ENCODE results near the gene NEK7. TPM values are rescaled to one million over a fixed set of nuclear protein-coding genes. Genes with fewer than 3 reads are reported as not detected.
A peak's percentile ranks its signal among the peaks of the same experiment; 100 is the strongest.

The NEK7 gene
- total RNA-seq, 2 experiments from 2014 or later: 73.5 to 79.6 TPM

DNA sequence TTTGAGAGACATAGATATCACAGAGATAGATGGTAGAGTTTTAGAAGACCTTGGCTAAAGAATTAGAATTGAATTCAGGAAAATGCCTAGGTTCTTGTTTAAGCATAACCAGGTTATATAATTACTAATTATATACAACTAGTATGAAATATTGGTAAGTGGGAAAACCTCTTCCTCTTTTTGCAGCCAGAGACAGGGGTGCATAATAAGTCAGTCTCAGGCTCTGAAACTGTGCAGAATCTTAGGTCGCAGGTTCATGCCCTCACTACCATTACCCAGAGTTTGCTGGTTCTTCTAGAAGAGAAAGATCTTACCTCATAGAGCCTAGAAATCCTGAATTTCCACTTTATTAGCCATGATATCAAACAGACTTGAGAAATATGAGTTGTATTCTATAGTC, 183.3 kb downstream of the NEK7 start:
- no peaks in the 10 kb centered on the region for H3K36me3 Mint-ChIP-seq (ENCODE audit: low read depth)
- H3K9me3 Mint-ChIP-seq: peaks cover 9% of the 10 kb centered on the region
- no peak for DNase-seq
- no peak overlapping the region for H3K4me3 Mint-ChIP-seq
- CTCF ChIA-PET: no interaction called here
- no peaks in the 10 kb centered on the region for H3K27me3 Mint-ChIP-seq
- no peak overlapping the region for H3K27ac Mint-ChIP-seq
- POLR2A ChIA-PET: no interaction called here
- H3K4me1 Mint-ChIP-seq: no peaks in the 10 kb centered on the region

DNA sequence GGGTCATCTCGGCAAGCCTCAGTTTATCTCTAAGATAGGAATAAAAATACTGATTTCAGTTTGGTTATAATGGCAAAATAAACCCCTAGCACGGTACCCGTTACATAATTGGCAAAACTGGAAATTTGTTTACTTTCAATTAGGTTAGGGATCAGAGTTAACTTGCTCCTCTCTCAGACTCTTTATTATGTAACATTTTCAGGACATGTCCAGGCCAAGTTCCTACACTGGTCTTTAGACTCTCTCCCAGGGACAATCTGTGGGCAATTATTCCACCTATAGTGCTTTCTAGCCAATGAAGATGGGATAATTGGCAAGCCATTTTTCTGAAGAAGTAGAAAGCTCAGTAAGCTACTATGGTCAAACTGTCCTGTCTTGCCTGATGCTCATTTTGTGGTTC, 189.4 kb downstream of the NEK7 start:
- H3K27me3 Mint-ChIP-seq: no peaks in the 10 kb centered on the region
- DNase-seq: no peak
- H3K36me3 Mint-ChIP-seq (ENCODE audit: low read depth): no peaks in the 10 kb centered on the region
- no peak overlapping the region for H3K27ac Mint-ChIP-seq
- no peaks in the 10 kb centered on the region for H3K9me3 Mint-ChIP-seq
- H3K4me3 Mint-ChIP-seq: no peak overlapping the region
- no peaks in the 10 kb centered on the region for H3K4me1 Mint-ChIP-seq
- CTCF ChIA-PET: interaction anchor here (1.6 kb wide), 2 partner anchors 12 to 190 kb away, joined by 3 read pairs; partner anchors contain the start of gene NEK7
- POLR2A ChIA-PET: no interaction called here

DNA sequence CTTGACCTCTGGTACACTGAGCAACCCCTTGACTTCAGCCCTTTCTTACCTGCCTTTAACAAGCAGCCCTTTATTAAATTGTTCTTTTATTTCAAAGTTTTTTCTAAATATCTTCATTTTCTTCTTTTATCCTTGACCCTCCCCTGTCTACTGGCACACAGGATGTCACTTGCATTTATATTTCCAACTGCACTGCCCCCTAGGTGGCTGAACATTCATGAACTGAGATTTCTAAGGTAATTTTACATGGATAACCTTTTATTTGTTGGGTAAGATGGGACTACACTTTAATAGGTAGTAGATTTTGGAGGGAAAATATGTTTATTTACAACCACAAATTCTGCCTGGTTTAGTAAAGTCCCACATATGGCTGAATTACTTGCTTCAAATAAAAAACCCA, 193.7 kb downstream of the NEK7 start:
- Mint-ChIP-seq H3K27me3 (no peaks in the 10 kb centered on the region), H3K4me1 (peaks cover 15% of the 10 kb centered on the region), H3K9me3 (no peaks in the 10 kb centered on the region), H3K27ac (no peak overlapping the region), H3K4me3 (no peak overlapping the region), H3K36me3 (ENCODE audit: low read depth) (no peaks in the 10 kb centered on the region)
- POLR2A ChIA-PET: no interaction called here
- CTCF ChIA-PET: no interaction called here
- DNase-seq: no peak

DNA sequence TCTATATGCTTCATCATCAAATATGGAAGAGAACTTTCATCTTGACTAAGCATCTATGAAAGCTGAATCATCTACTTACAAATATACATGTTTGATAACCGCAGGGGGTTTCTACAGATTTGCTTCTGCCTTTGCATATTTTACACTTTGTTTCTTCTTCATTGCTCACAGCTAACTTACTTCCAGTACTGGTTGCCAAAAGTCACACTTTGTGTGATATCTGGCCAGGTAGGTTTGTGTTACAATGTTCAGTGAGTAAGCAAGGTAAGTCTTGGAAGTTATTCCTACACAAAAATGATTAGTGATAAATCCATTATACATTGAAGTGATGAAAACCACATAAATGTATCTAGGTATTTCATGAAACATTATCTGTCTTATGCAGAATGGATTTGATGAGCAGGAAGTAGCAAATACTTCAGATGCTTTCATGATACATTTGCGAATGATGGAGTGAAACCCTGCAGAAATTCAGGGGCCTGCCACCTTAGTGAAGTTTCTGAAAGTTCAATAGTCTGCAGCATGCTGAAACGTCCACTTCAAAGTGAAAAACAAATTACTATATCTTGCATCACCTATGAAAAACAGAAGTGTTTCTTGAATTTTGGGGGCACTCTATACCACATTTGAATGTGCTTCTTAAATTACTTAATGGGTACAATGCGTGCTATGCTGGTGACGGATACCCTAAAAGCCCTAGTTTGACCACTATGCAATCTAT, 196.3 kb downstream of the NEK7 start:
- Mint-ChIP-seq H3K27me3 (no peaks in the 10 kb centered on the region), H3K4me1 (peaks cover 15% of the 10 kb centered on the region), H3K27ac (peak overlapping the region; percentile 48), H3K4me3 (no peak overlapping the region), H3K36me3 (ENCODE audit: low read depth) (no peaks in the 10 kb centered on the region), H3K9me3 (no peaks in the 10 kb centered on the region)
- ChIA-PET CTCF (interaction anchor here (1.2 kb wide), 1 partner anchor 11 kb away, joined by 3 read pairs; no protein-coding TSS in a partner anchor), POLR2A (no interaction called here)
- DNase-seq: no peak

DNA sequence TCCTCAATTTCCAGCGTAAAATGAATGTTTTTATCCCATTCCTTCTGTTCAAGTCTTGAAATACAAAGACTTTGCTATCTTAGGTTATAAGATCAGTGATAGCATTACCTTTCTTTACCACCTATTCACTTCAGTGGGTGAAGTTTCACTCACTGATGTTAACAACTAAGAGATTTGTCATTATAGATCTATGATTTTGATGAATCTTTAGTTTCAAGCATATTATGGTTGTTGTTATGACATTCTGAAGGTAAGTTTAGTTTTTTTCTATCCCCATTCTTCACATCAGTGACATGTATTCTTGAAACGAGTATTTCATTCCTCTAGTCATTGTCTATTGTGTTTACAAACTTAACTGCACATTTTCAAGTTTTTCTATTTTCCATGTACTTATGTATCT, 201.1 kb downstream of the NEK7 start:
- CTCF ChIA-PET: interaction anchor here (0.9 to 1.6 kb wide), 6 partner anchors 11 to 285 kb away, joined by 3 to 5 read pairs (median 3); no protein-coding TSS in a partner anchor
- H3K4me1 Mint-ChIP-seq: peaks cover 13% of the 10 kb centered on the region
- no peak overlapping the region for H3K4me3 Mint-ChIP-seq
- H3K36me3 Mint-ChIP-seq (ENCODE audit: low read depth): no peaks in the 10 kb centered on the region
- no peak overlapping the region for H3K27ac Mint-ChIP-seq
- DNase-seq: no peak
- peaks cover 4% of the 10 kb centered on the region for H3K27me3 Mint-ChIP-seq
- POLR2A ChIA-PET: interaction anchor here (1.4 kb wide), 1 partner anchor 192 kb away, joined by 3 read pairs; no protein-coding TSS in a partner anchor
- H3K9me3 Mint-ChIP-seq: no peaks in the 10 kb centered on the region

DNA sequence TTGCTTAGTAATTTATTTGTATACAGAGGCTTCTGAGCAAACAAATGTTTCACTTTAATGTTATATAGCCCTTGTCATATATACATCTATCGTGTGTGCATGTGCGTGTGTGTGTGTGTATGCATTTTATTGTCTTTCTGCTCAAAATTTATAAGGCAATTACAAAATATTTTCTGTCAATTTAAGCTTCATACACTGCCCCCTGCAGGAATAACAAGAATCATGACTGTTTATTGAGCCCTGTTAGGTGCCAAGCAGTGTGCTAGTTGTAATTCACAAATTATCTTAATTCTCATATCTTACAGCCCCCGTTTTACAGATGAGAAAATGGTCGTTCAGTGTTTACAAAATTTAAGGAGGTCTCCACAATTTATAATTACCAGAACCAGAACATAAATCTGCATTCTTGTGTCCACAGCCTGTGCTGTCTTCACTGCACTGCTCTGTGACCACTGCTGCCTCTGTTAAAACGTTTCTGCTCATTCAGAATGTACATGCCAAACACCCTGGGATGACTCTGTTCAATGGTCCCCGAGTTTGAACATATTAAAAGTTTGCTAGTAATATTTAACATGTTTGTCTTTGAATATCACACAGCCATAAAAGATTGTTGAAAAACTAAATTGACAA, 202.3 kb downstream of the NEK7 start:
- no peak for DNase-seq
- Mint-ChIP-seq H3K9me3 (no peaks in the 10 kb centered on the region), H3K36me3 (ENCODE audit: low read depth) (no peaks in the 10 kb centered on the region), H3K27me3 (peaks cover 4% of the 10 kb centered on the region), H3K4me1 (peaks cover 11% of the 10 kb centered on the region), H3K27ac (no peak overlapping the region), H3K4me3 (no peak overlapping the region)
- POLR2A ChIA-PET: no interaction called here
- CTCF ChIA-PET: interaction anchor here (1.3 to 1.6 kb wide), 4 partner anchors 8 to 286 kb away, joined by 3 to 4 read pairs (median 4); no protein-coding TSS in a partner anchor

DNA sequence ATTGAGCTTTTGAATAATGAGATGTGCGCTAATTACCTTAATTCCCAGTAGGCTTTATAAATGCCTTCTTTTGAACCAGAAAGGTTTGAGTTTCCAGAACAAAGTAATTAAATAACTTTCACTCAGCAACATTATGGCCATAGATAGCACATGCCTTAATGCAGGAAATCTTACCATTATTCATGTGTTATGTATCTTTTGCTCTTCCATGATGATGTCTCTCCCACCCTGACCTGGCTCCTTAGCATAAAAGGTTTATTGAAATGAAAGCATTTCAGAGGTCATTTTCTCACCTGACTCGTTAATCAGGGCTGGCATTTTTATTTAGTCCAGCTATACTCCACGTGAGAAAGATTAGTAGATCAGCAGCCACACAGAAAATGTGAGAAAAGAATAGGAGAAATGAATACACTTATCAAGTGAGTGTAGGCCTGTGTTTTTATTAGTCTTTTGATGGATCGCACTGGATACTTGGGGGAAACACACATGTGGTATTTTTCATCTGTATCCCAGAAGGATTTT, 203.5 kb downstream of the NEK7 start:
- no peak for DNase-seq
- CTCF ChIA-PET: no interaction called here
- POLR2A ChIA-PET: no interaction called here
- no peak overlapping the region for H3K4me3 Mint-ChIP-seq
- H3K4me1 Mint-ChIP-seq: peaks cover 10% of the 10 kb centered on the region
- H3K9me3 Mint-ChIP-seq: no peaks in the 10 kb centered on the region
- peaks cover 4% of the 10 kb centered on the region for H3K27me3 Mint-ChIP-seq
- no peak overlapping the region for H3K27ac Mint-ChIP-seq
- no peaks in the 10 kb centered on the region for H3K36me3 Mint-ChIP-seq (ENCODE audit: low read depth)

DNA sequence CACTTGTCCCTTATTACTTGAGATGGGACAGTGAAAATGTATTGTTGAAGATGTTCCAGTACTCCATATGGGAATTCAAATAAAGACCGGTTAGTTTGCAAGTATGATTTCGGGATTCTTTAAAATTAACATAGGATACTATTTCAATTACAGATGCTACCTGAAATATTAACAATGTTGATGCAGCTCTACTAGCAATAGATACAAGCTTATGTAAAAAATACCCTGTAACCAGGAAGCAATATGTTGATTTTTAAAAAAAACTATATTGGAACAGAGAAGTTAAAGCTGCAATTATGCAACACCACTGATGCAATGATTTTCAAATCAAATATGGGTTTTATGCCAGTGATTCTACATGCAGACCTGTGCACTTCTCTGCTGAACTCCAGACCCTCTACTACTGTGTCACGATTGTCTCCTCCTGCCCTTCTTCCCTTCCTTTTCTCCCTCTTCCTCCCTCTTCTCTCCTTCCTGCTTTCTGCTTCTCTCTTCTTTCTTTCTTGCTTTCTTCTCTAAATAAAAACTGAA, 204.5 kb downstream of the NEK7 start:
- H3K4me1 Mint-ChIP-seq: peaks cover 10% of the 10 kb centered on the region
- no peak overlapping the region for H3K27ac Mint-ChIP-seq

DNA sequence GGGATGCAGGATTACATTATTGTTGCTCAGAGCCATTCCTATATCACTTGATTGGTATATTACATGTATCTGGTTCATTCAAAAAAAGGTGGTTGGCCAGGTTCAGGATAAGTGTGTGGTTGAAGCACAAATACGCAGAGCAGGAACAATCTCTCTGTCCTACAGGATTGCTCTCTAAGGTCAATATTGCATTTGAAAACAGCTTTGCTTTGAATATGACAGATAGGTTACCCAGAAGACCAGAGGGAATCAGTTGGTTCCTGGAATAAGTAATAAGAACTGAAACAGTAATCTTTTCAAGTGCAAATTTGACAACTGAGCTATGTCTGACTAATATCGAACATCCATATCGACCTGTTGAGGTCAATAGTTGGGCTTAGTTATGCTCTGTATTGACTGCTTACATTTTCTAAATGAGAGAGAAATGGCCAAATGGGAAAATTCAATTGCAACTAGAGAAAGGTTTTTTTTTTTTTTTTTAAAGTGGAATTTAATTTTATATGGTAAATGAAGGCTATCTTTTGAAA, 206.9 kb downstream of the NEK7 start:
- DNase-seq: no peak
- Mint-ChIP-seq H3K27me3 (peaks cover 4% of the 10 kb centered on the region), H3K27ac (no peak overlapping the region), H3K36me3 (ENCODE audit: low read depth) (peaks cover 8% of the 10 kb centered on the region), H3K9me3 (peaks cover 3% of the 10 kb centered on the region), H3K4me1 (peaks cover 14% of the 10 kb centered on the region), H3K4me3 (no peak overlapping the region)
- ChIA-PET POLR2A (no interaction called here), CTCF (interaction anchor here (1.2 kb wide), 1 partner anchor 15 kb away, joined by 3 read pairs; no protein-coding TSS in a partner anchor)

More for the DNA sequence above, 204.5 kb downstream of the NEK7 start:
- peaks cover 4% of the 10 kb centered on the region for H3K27me3 Mint-ChIP-seq
- POLR2A ChIA-PET: no interaction called here
- H3K4me3 Mint-ChIP-seq: no peak overlapping the region
- H3K36me3 Mint-ChIP-seq (ENCODE audit: low read depth): no peaks in the 10 kb centered on the region
- DNase-seq: no peak
- CTCF ChIA-PET: no interaction called here
- no peaks in the 10 kb centered on the region for H3K9me3 Mint-ChIP-seq

DNA sequence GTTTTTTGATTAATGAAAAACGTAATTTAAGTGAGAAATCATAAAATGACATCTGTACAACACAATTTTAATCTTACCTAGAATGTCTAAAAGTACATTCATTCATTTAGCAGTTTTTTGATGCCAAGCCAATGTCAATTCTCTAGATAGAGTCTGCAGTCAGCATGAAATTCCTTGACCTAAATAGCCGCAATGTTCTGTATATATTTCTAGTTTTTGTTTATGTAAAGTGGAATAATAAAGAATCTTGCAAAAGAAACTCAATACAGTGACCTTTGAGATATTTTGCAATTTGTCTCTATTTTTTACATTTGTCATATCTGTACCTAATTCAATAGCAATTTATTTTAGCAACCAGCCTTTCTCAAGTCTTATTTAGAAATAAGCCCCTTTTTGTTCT, 207.7 kb downstream of the NEK7 start:
- no peak for DNase-seq
- no peak overlapping the region for H3K27ac Mint-ChIP-seq
- CTCF ChIA-PET: interaction anchor here (1.2 kb wide), 2 partner anchors 11 to 14 kb away, joined by 3 read pairs; no protein-coding TSS in a partner anchor
- POLR2A ChIA-PET: no interaction called here
- peaks cover 4% of the 10 kb centered on the region for H3K27me3 Mint-ChIP-seq
- peaks cover 3% of the 10 kb centered on the region for H3K9me3 Mint-ChIP-seq
- H3K4me3 Mint-ChIP-seq: no peak overlapping the region
- H3K4me1 Mint-ChIP-seq: peaks cover 14% of the 10 kb centered on the region
- H3K36me3 Mint-ChIP-seq (ENCODE audit: low read depth): peaks cover 10% of the 10 kb centered on the region

DNA sequence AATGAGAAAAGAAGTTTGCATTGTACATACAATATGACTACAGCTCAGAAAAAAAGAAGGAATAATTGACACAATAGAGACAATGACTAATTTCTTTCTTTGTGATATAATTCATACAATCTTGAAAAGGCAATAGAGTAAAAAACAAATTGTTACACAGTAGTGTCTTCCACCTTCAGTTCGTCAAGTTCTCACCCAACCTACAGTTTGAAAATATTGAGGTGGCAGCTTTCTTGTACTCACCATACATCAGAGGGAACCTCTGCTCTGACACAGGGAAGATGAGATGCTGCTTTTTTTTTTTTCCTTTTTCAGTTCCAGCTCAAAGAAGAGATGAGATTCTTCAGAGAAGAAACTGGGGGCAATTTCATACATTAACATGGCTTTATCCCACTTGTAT, 210.5 kb downstream of the NEK7 start:
- H3K4me1 Mint-ChIP-seq: peaks cover 14% of the 10 kb centered on the region
- POLR2A ChIA-PET: no interaction called here
- CTCF ChIA-PET: interaction anchor here (1.2 kb wide), 1 partner anchor 8 kb away, joined by 4 read pairs; no protein-coding TSS in a partner anchor
- H3K27ac Mint-ChIP-seq: no peak overlapping the region
- no peak for DNase-seq
- H3K36me3 Mint-ChIP-seq (ENCODE audit: low read depth): peaks cover 13% of the 10 kb centered on the region
- H3K9me3 Mint-ChIP-seq: peaks cover 4% of the 10 kb centered on the region
- no peak overlapping the region for H3K4me3 Mint-ChIP-seq
- H3K27me3 Mint-ChIP-seq: peaks cover 5% of the 10 kb centered on the region

DNA sequence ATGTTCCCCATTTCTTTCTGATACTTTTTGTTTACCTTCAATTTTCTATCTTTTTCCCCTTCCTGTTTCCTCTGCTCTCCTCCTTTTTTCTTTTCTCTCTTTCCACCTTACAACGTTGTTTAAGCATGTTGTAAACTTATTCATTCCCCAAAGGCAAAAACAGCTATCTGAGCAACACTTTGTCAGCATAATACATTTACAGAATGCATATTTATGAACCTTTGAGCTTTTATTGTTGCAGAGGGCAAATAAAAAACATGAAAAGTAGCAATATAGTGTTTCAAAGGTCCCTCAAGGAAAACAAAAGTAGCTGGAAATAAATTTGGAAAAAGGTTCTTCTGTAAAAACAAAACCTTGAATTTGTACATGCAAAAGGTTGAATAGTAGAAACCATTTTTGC, 214.2 kb downstream of the NEK7 start:
- peaks cover 5% of the 10 kb centered on the region for H3K4me1 Mint-ChIP-seq
- H3K4me3 Mint-ChIP-seq: no peak overlapping the region
- H3K27ac Mint-ChIP-seq: no peak overlapping the region
- POLR2A ChIA-PET: no interaction called here
- peaks cover 4% of the 10 kb centered on the region for H3K27me3 Mint-ChIP-seq
- H3K9me3 Mint-ChIP-seq: peaks cover 13% of the 10 kb centered on the region
- CTCF ChIA-PET: no interaction called here
- peaks cover 16% of the 10 kb centered on the region for H3K36me3 Mint-ChIP-seq (ENCODE audit: low read depth)
- DNase-seq: no peak
